Glutamatergic neuron (in vitro differentiated cells): ENCODE data around the gene SURF4. TPM values are rescaled to one million over a fixed set of nuclear protein-coding genes. Genes with fewer than 3 reads are reported as not detected.

ENCODE experiments used
- DNase-seq: peaks from one replicate; pipeline ENCODE4 v3.0.0; 2022
- H3K27ac Mint-ChIP-seq: one replicate; pipeline ENCODE4 v1.8.0; 2020; ENCODE audit warnings: mild to moderate bottlenecking, mixed read lengths, inconsistent platforms; ENCODE audit not compliant: unreplicated experiment
- H3K27me3 Mint-ChIP-seq: one replicate; pipeline ENCODE4 v1.8.0; 2020; ENCODE audit warnings: mild to moderate bottlenecking, moderate library complexity, mixed read lengths, inconsistent platforms; ENCODE audit not compliant: unreplicated experiment
- H3K36me3 Mint-ChIP-seq: one replicate; pipeline ENCODE4 v1.8.0; 2020; ENCODE audit warnings: mild to moderate bottlenecking, mixed read lengths, inconsistent platforms; ENCODE audit not compliant: unreplicated experiment
- H3K4me1 Mint-ChIP-seq: one replicate; pipeline ENCODE4 v1.8.0; 2020; ENCODE audit warnings: mild to moderate bottlenecking, low read depth, mixed read lengths, inconsistent platforms; ENCODE audit not compliant: unreplicated experiment
- H3K4me3 Mint-ChIP-seq: one replicate; pipeline ENCODE4 v1.8.0; 2020; ENCODE audit warnings: mild to moderate bottlenecking, mixed read lengths, inconsistent platforms; ENCODE audit not compliant: unreplicated experiment
- H3K9me3 Mint-ChIP-seq: one replicate; pipeline ENCODE4 v1.8.0; 2020; ENCODE audit warnings: mild to moderate bottlenecking, moderate library complexity, mixed read lengths, inconsistent platforms; ENCODE audit not compliant: unreplicated experiment
- total RNA-seq: library from RNA; stranded (reverse); fragmentation: NEBNext Ultra II Directional; extraction: Animal tissue kit (Norgen Biotek cat#: 25700); gene quantifications from one replicate; pipeline ENCODE4 v1.2.1, GENCODE V29; 2021; ENCODE audit not compliant: unreplicated experiment
- TF ChIP-seq, protein P1 (sequence below): fragments of 200-600 bp; sonication (generic); IDR thresholded peaks from one replicate; pipeline ENCODE4 v1.5.0; 2021; ENCODE audit not compliant: partially characterized antibody, unreplicated experiment

The SURF4 gene
- total RNA-seq, 1 donor from 2014 or later = 111 TPM

DNA sequence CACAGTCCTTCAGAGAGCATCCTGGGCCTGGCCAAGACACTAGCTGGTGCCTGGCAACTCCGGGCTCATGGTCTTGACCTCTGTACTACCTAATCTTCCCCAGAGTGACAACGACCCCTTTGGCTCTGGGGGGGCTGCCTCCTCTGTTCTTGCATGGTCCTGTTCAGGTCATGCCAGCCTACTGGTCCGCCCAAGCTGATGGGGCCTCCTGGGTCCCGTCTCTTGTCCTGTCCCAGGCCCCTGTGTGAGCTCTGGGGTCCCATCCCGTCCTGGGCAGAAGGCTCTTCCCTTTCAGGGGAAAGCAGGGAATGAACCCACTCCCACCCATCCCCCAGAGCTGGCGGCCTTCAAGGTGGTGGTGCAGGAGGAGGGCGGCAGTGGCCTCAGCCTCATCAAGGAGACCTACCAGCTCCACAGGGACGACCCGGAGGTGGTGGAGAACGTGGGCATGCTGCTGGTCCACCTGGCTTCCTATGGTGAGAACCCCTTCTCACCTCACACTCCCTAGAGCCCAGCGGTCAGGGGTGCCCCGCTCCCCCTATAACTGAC lies 28.7 kb upstream of the SURF4 start:
- no peaks in the 10 kb centered on the region for H3K4me1 Mint-ChIP-seq
- DNase-seq = no peak
- H3K27ac Mint-ChIP-seq = peak overlapping the region; percentile 7
- TF ChIP-seq, protein P1, sequence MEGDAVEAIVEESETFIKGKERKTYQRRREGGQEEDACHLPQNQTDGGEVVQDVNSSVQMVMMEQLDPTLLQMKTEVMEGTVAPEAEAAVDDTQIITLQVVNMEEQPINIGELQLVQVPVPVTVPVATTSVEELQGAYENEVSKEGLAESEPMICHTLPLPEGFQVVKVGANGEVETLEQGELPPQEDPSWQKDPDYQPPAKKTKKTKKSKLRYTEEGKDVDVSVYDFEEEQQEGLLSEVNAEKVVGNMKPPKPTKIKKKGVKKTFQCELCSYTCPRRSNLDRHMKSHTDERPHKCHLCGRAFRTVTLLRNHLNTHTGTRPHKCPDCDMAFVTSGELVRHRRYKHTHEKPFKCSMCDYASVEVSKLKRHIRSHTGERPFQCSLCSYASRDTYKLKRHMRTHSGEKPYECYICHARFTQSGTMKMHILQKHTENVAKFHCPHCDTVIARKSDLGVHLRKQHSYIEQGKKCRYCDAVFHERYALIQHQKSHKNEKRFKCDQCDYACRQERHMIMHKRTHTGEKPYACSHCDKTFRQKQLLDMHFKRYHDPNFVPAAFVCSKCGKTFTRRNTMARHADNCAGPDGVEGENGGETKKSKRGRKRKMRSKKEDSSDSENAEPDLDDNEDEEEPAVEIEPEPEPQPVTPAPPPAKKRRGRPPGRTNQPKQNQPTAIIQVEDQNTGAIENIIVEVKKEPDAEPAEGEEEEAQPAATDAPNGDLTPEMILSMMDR = no peak
- no peak overlapping the region for H3K4me3 Mint-ChIP-seq
- peaks cover 6% of the 10 kb centered on the region for H3K9me3 Mint-ChIP-seq
- H3K27me3 Mint-ChIP-seq = peaks cover 2% of the 10 kb centered on the region
- H3K36me3 Mint-ChIP-seq = no peaks in the 10 kb centered on the region

DNA sequence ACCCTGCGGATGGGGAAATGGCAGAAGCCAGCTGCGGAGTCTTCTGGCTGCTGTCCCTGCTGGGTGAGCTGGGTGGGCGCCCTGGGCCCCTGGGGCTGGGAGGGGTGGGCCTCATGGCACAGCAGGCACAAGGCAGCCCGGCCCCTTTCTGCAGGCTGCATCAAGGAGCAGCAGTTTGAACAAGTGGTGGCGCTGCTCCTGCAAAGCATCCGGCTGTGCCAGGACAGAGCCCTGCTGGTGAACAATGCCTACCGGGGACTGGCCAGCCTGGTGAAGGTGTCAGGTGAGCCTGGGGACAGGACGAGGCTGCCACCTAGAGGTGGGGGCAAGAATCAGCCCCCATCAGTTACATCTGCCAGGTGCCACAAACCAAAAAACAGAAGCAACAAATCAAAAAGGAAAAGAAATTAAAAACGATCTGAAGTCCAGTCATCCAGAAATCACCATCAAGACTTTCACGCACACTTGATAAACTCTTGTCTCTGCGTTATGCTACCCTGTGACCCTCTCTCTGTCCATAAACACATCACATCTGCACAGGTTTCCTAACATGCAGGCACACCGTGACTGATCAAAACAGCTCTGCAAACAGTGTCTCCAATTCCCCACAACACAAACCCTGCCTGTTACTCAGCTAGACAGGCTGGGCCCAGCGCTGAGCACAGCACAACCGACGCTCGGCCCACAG lies 28.1 kb upstream of the SURF4 start:
- Mint-ChIP-seq H3K27ac (peak overlapping the region; percentile 7), H3K9me3 (peaks cover 6% of the 10 kb centered on the region), H3K4me3 (no peak overlapping the region), H3K27me3 (peaks cover 4% of the 10 kb centered on the region), H3K4me1 (no peaks in the 10 kb centered on the region), H3K36me3 (no peaks in the 10 kb centered on the region)
- no peak for DNase-seq
- TF ChIP-seq, protein P1 = peak; percentile 53

DNA sequence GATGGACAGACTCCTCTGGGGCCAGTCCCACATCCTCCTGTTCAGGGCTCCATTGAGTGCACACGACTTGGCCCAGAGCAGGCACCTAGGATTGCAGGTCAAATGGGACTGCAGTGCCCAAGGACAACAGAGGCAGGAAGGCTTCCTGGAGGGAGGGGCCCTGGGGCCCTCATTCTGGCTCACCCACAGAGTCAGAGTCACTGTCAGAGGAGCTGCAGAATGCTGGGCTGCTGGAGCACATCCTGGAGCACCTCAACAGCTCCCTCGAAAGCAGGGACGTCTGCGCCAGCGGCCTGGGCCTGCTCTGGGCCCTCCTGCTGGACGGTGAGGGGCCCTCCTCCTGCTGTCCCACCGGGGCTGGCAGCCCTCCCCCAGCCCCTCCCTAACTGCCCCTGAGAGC lies 26.8 kb upstream of the SURF4 start:
- H3K9me3 Mint-ChIP-seq = peaks cover 6% of the 10 kb centered on the region
- peaks cover 4% of the 10 kb centered on the region for H3K27me3 Mint-ChIP-seq
- H3K4me3 Mint-ChIP-seq = no peak overlapping the region
- no peak for DNase-seq
- H3K27ac Mint-ChIP-seq = no peak overlapping the region
- no peaks in the 10 kb centered on the region for H3K4me1 Mint-ChIP-seq
- no peaks in the 10 kb centered on the region for H3K36me3 Mint-ChIP-seq
- TF ChIP-seq, protein P1 = no peak

DNA sequence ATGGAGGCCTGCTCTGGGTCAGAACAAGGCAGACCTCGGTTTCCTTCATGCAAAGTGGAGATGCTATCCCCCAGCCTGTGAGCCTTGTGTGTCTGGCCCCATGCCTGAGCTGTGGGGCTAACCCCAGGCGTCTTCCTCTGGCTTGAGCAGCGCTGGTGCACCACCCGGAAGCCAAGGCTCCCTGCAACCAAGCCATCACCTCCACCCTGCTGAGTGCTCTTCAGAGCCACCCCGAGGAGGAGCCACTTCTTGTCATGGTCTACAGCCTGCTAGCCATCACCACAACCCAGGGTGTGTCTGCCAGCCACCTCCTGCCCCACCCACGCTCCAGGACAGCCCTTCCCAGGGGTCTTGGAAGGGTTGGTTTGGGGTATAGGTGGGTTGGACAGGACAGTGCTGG lies 25.7 kb upstream of the SURF4 start:
- no peaks in the 10 kb centered on the region for H3K4me1 Mint-ChIP-seq

DNA sequence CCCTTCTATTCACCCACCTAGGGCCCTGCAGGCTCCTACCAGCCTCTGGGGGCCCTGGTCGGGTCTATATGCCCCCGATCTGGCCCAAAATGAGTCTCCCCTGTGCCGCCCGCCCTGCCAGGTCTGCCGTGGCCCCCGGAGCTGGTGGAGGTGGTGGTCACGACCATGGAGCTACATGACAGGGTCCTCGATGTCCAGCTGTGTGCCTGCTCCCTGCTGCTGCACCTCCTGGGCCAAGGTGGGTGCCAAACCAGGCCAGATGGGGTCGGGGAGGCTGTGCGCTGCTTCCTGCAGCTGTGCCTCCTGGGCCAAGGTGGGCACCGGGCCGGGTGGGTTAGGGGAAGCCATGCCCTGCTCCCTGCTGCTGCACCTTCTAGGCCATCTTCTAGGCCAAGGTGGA lies 24.4 kb upstream of the SURF4 start:
- H3K4me1 Mint-ChIP-seq = no peaks in the 10 kb centered on the region
- no peaks in the 10 kb centered on the region for H3K36me3 Mint-ChIP-seq
- H3K27ac Mint-ChIP-seq = no peak overlapping the region
- H3K9me3 Mint-ChIP-seq = peaks cover 3% of the 10 kb centered on the region
- H3K27me3 Mint-ChIP-seq = peaks cover 2% of the 10 kb centered on the region
- TF ChIP-seq, protein P1 = no peak
- DNase-seq = no peak
- H3K4me3 Mint-ChIP-seq = no peak overlapping the region

More for the DNA sequence above, 25.7 kb upstream of the SURF4 start:
- no peak for DNase-seq
- TF ChIP-seq, protein P1 = no peak
- Mint-ChIP-seq H3K36me3 (no peaks in the 10 kb centered on the region), H3K27me3 (peaks cover 2% of the 10 kb centered on the region), H3K9me3 (peaks cover 3% of the 10 kb centered on the region), H3K4me3 (no peak overlapping the region), H3K27ac (no peak overlapping the region)
